ENCODE data around the gene STN1. TPM values are rescaled to one million over a fixed set of nuclear protein-coding genes. Genes with fewer than 3 reads are reported as not detected.
A peak's percentile ranks its signal among the peaks of the same experiment; 100 is the strongest.

The STN1 gene
- total RNA-seq, 1 donor from 2014 or later = 17.3 TPM

DNA sequence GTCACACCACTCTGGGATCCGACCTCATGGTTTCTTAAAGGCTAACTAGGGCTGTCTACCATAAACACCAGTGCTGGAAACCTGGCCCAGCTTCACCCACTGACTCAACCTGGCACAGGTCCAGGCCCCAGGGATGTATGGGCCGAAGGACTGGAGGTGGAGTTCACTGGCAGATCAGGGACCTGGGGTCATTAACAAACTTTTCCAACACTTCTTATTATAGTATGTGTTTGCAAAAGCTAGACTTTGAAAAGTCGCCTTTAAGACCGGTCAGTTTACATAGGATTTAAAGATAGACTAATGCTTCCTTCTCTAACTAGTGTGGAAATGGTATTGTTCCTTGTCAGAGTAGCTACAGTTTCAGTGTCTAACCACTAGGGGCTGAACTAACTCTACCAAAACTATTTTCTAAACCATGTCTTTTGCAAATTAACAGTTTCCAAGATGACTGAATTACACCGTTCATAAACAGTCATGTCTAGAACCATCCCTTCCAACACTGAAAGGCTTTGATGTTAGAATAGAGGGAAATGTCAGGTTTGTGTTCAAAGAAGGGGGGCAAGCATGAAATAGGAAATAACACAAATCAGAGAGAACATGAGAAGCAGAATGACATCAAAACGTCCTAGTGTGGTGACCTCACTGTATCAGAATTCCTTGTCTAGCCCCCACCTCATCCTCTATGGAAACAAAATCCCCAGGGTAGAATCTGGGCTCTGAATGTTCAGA, 29.7 kb downstream of the STN1 start:
- Mint-ChIP-seq H3K27ac (ENCODE audit: unreplicated experiment) (peak overlapping the region; percentile 84), H3K9me3 (ENCODE audit: unreplicated experiment) (no peaks in the 10 kb centered on the region), H3K4me1 (ENCODE audit: low read depth, unreplicated experiment) (peaks cover 19% of the 10 kb centered on the region), H3K36me3 (ENCODE audit: low read depth, unreplicated experiment) (peaks cover 7% of the 10 kb centered on the region), H3K4me3 (ENCODE audit: unreplicated experiment) (no peak overlapping the region), H3K27me3 (ENCODE audit: low read depth, unreplicated experiment) (no peaks in the 10 kb centered on the region)
- H3K79me2 ChIP-seq (ENCODE audit: insufficient read depth, low read length) = no peaks in the 10 kb centered on the region
- TF ChIP-seq, protein P1, sequence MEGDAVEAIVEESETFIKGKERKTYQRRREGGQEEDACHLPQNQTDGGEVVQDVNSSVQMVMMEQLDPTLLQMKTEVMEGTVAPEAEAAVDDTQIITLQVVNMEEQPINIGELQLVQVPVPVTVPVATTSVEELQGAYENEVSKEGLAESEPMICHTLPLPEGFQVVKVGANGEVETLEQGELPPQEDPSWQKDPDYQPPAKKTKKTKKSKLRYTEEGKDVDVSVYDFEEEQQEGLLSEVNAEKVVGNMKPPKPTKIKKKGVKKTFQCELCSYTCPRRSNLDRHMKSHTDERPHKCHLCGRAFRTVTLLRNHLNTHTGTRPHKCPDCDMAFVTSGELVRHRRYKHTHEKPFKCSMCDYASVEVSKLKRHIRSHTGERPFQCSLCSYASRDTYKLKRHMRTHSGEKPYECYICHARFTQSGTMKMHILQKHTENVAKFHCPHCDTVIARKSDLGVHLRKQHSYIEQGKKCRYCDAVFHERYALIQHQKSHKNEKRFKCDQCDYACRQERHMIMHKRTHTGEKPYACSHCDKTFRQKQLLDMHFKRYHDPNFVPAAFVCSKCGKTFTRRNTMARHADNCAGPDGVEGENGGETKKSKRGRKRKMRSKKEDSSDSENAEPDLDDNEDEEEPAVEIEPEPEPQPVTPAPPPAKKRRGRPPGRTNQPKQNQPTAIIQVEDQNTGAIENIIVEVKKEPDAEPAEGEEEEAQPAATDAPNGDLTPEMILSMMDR (IDR thresholded peaks at IDR 0.05; ENCODE audit: insufficient read depth, low read depth, low read length) = peak; percentile 99
- TF ChIP-seq EZH2 (IDR thresholded peaks at IDR 0.05; ENCODE audit: insufficient read depth, low read length) = no peak
- no peaks in the 10 kb centered on the region for H3K9me3 ChIP-seq (ENCODE audit: insufficient read depth, low read depth, low read length)
- no peak overlapping the region for H3K4me3 ChIP-seq (ENCODE audit: insufficient read depth, low read depth, low read length)
- peak overlapping the region; percentile 69 for H3K4me2 ChIP-seq (ENCODE audit: low read length)
- peak overlapping the region; percentile 37 for H2AFZ ChIP-seq (ENCODE audit: low read depth, low read length)
- H3K4me1 ChIP-seq (ENCODE audit: insufficient read depth, low read length) = peaks cover 23% of the 10 kb centered on the region
- H3K27me3 ChIP-seq (ENCODE audit: insufficient read depth, low read length) = no peaks in the 10 kb centered on the region
- H4K20me1 ChIP-seq (ENCODE audit: insufficient read depth, low read length) = peaks cover 4% of the 10 kb centered on the region
- H3K9ac ChIP-seq (ENCODE audit: low read length) = peak overlapping the region; percentile 39
- peaks cover 10% of the 10 kb centered on the region for H3K36me3 ChIP-seq (ENCODE audit: insufficient read depth, low read length)
- FAIRE-seq (peak; percentile 84), DNase-seq (ENCODE audit: low read depth) (peak; percentile 81)
- H3K27ac ChIP-seq (ENCODE audit: low read depth, low read length) = peak overlapping the region; percentile 51

DNA sequence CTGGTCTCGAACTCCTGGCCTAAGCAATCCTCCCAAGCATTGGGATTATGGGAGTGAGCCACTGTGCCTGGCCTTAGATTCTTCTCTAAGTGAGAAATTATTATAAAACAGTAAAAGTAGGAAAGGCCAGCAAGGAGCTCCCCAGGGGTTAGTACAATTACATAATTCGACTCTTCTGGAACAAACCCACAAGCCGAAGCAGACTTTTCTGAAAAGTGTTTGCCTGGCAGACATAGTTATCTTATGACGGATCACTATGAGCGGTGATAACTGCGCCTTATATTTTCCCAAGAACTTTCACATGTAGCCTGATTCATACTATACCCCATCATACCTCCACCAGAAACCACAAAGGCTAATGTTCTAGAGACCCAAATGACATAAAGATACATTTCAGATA, 32.4 kb downstream of the STN1 start:
- peaks cover 4% of the 10 kb centered on the region for H4K20me1 ChIP-seq (ENCODE audit: insufficient read depth, low read length)
- no peak overlapping the region for H3K27ac Mint-ChIP-seq (ENCODE audit: unreplicated experiment)
- H3K4me1 ChIP-seq (ENCODE audit: insufficient read depth, low read length) = peaks cover 23% of the 10 kb centered on the region
- TF ChIP-seq, protein P1 (IDR thresholded peaks at IDR 0.05; ENCODE audit: insufficient read depth, low read depth, low read length) = no peak
- TF ChIP-seq EZH2 (IDR thresholded peaks at IDR 0.05; ENCODE audit: insufficient read depth, low read length) = no peak
- no peaks in the 10 kb centered on the region for H3K9me3 Mint-ChIP-seq (ENCODE audit: unreplicated experiment)
- no peaks in the 10 kb centered on the region for H3K27me3 Mint-ChIP-seq (ENCODE audit: low read depth, unreplicated experiment)
- no peak overlapping the region for H3K4me3 Mint-ChIP-seq (ENCODE audit: unreplicated experiment)
- peak overlapping the region; percentile 30 for H3K27ac ChIP-seq (ENCODE audit: low read depth, low read length)
- DNase-seq (ENCODE audit: low read depth) (peak; percentile 66), FAIRE-seq (no peak)
- no peak overlapping the region for H2AFZ ChIP-seq (ENCODE audit: low read depth, low read length)
- H3K36me3 ChIP-seq (ENCODE audit: insufficient read depth, low read length) = peaks cover 4% of the 10 kb centered on the region
- H3K4me3 ChIP-seq (ENCODE audit: insufficient read depth, low read depth, low read length) = no peak overlapping the region
- peaks cover 4% of the 10 kb centered on the region for H3K36me3 Mint-ChIP-seq (ENCODE audit: low read depth, unreplicated experiment)
- peaks cover 19% of the 10 kb centered on the region for H3K4me1 Mint-ChIP-seq (ENCODE audit: low read depth, unreplicated experiment)
- H3K9me3 ChIP-seq (ENCODE audit: insufficient read depth, low read depth, low read length) = no peaks in the 10 kb centered on the region
- H3K27me3 ChIP-seq (ENCODE audit: insufficient read depth, low read length) = no peaks in the 10 kb centered on the region
- H3K4me2 ChIP-seq (ENCODE audit: low read length) = no peak overlapping the region
- H3K9ac ChIP-seq (ENCODE audit: low read length) = no peak overlapping the region
- no peaks in the 10 kb centered on the region for H3K79me2 ChIP-seq (ENCODE audit: insufficient read depth, low read length)

DNA sequence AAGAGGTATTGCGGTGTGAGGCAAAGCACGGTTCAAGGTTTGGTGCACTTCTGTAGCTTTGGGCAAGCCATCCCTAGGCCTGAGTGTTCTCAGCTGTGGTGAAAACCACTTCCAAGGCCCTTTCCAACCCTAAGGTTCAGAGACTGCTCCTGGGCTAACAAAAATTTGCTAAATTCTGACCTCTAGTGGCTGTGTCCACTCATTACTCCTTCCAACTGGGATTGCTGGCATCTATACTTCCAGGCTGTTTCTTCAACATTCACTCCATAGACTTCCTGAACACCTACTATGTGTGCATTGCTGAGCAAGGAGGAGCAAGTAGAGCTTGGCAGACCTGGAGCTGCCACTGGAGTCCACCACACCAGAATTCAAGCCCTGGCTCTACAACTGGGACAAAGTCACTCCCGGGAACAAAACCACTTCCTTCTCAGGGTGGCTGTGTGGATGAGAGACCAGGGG, 33.3 kb downstream of the STN1 start:
- peaks cover 4% of the 10 kb centered on the region for H3K36me3 ChIP-seq (ENCODE audit: insufficient read depth, low read length)
- H3K79me2 ChIP-seq (ENCODE audit: insufficient read depth, low read length) = no peaks in the 10 kb centered on the region
- no peak overlapping the region for H3K4me2 ChIP-seq (ENCODE audit: low read length)
- no peaks in the 10 kb centered on the region for H3K9me3 ChIP-seq (ENCODE audit: insufficient read depth, low read depth, low read length)
- H3K4me1 ChIP-seq (ENCODE audit: insufficient read depth, low read length) = peaks cover 23% of the 10 kb centered on the region
- no peaks in the 10 kb centered on the region for H3K27me3 Mint-ChIP-seq (ENCODE audit: low read depth, unreplicated experiment)
- H3K4me3 ChIP-seq (ENCODE audit: insufficient read depth, low read depth, low read length) = no peak overlapping the region
- no peak overlapping the region for H2AFZ ChIP-seq (ENCODE audit: low read depth, low read length)
- no peak overlapping the region for H3K27ac ChIP-seq (ENCODE audit: low read depth, low read length)
- DNase-seq (ENCODE audit: low read depth) = peak; percentile 12
- peaks cover 13% of the 10 kb centered on the region for H3K4me1 Mint-ChIP-seq (ENCODE audit: low read depth, unreplicated experiment)
- peak; percentile 55 for FAIRE-seq
- no peak overlapping the region for H3K9ac ChIP-seq (ENCODE audit: low read length)
- no peaks in the 10 kb centered on the region for H3K27me3 ChIP-seq (ENCODE audit: insufficient read depth, low read length)
- no peak overlapping the region for H3K4me3 Mint-ChIP-seq (ENCODE audit: unreplicated experiment)
- H4K20me1 ChIP-seq (ENCODE audit: insufficient read depth, low read length) = peaks cover 4% of the 10 kb centered on the region
- H3K27ac Mint-ChIP-seq (ENCODE audit: unreplicated experiment) = no peak overlapping the region
- peaks cover 12% of the 10 kb centered on the region for H3K36me3 Mint-ChIP-seq (ENCODE audit: low read depth, unreplicated experiment)
- no peak for TF ChIP-seq EZH2 (IDR thresholded peaks at IDR 0.05; ENCODE audit: insufficient read depth, low read length)
- TF ChIP-seq, protein P1 (IDR thresholded peaks at IDR 0.05; ENCODE audit: insufficient read depth, low read depth, low read length) = peak; percentile 88
- H3K9me3 Mint-ChIP-seq (ENCODE audit: unreplicated experiment) = no peaks in the 10 kb centered on the region

Data from astrocyte (in vitro differentiated cells and primary cell).